ENCODE data around the gene NEB. TPM values are rescaled to one million over a fixed set of nuclear protein-coding genes. Genes with fewer than 3 reads are reported as not detected.

The NEB gene
- total and polyA plus RNA-seq, 3 donors from 2014 or later, result 5.5 to 18.6 (median 5.7) TPM

DNA sequence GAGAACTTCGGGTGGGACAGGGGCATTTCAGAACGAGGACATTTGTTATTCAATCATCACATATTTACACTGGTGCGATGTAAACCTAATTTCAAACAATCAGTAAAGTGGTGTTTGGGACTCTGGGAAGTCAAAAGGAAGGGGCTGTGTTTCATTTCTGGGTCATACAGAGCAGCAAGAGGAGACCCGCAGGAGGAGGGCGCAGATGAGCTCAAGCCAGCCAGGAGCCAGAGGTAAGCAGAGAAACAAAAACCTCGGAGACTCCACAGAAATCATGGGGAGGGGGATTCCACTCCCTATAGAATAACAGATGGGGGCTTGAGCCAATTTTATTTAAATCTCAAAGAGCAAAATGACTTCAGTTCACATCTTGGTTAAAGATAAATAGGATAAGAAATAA is 55.4 kb downstream of the NEB start:
- no peaks in the 10 kb centered on the region for H3K36me3 ChIP-seq (ENCODE audit: low read depth, missing control alignments)
- no peaks in the 10 kb centered on the region for H3K27me3 ChIP-seq
- no peaks in the 10 kb centered on the region for H3K9me3 ChIP-seq
- intact Hi-C loops (cut with DNase I; ENCODE audit: low total_unique reads), result no loop called here
- TF ChIP-seq, protein P1, sequence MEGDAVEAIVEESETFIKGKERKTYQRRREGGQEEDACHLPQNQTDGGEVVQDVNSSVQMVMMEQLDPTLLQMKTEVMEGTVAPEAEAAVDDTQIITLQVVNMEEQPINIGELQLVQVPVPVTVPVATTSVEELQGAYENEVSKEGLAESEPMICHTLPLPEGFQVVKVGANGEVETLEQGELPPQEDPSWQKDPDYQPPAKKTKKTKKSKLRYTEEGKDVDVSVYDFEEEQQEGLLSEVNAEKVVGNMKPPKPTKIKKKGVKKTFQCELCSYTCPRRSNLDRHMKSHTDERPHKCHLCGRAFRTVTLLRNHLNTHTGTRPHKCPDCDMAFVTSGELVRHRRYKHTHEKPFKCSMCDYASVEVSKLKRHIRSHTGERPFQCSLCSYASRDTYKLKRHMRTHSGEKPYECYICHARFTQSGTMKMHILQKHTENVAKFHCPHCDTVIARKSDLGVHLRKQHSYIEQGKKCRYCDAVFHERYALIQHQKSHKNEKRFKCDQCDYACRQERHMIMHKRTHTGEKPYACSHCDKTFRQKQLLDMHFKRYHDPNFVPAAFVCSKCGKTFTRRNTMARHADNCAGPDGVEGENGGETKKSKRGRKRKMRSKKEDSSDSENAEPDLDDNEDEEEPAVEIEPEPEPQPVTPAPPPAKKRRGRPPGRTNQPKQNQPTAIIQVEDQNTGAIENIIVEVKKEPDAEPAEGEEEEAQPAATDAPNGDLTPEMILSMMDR (IDR thresholded peaks at IDR 0.05), result no peak
- TF ChIP-seq POLR2A (IDR thresholded peaks at IDR 0.05), result no peak
- no peak overlapping the region for H3K27ac ChIP-seq
- 76 to 82% methylated on average over 6 of the region's 6 CpGs for WGBS, 2 donors
- no peak for DNase-seq
- H3K4me3 ChIP-seq, result no peak overlapping the region
- H3K4me1 ChIP-seq, result no peaks in the 10 kb centered on the region

DNA sequence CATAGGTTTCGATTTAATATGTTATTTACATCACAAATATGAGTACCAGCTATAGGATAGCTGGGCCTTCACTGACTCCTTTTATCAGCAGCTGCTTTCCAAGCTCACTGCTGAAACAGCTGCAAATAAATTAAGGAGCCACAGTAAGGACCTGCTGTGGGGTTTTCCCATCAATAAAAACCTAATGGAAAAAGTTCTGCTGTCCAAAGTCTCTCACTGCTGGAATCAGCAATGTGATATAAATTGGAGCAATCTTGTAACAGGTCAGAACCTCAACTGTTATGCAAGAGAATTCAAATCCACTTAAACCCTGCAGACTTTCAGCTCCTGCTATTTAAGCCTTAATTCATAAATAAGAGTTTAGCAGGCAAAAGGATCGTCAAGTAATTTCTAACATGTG is 61.3 kb downstream of the NEB start:
- Histone ChIP-seq H3K4me1 (no peaks in the 10 kb centered on the region), H3K9me3 (no peaks in the 10 kb centered on the region), H3K27ac (no peak overlapping the region), H3K27me3 (no peaks in the 10 kb centered on the region), H3K4me3 (no peak overlapping the region), H3K36me3 (ENCODE audit: low read depth, missing control alignments) (no peaks in the 10 kb centered on the region)
- intact Hi-C loops (cut with DNase I; ENCODE audit: low total_unique reads), result no loop called here
- no peak for TF ChIP-seq POLR2A (IDR thresholded peaks at IDR 0.05)
- TF ChIP-seq, protein P1 (IDR thresholded peaks at IDR 0.05), result no peak
- DNase-seq, result no peak
- WGBS, 2 donors, result 74 to 82% methylated on average over 2 of the region's 2 CpGs

DNA sequence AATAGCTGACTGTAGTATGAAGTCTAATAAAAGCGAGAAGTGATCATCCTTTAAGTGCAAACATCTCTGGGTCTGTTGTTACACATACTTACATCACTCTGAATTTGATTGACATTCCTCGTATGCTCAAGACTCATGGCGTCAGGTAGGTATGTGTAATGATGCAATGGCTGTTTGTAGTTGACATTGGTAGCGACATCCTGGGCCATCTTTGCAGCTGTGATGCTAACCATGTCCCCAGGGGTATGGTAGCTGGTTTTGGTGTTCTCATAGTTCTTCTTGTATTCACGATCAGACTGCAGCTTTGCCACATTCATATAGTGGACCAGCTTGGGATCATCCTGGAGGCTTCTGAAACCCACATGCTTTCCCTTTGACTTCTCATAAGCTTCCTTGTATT is 62.0 kb downstream of the NEB start:
- Histone ChIP-seq H3K4me1 (no peaks in the 10 kb centered on the region), H3K4me3 (no peak overlapping the region), H3K36me3 (ENCODE audit: low read depth, missing control alignments) (no peaks in the 10 kb centered on the region), H3K9me3 (no peaks in the 10 kb centered on the region), H3K27ac (no peak overlapping the region), H3K27me3 (no peaks in the 10 kb centered on the region)
- WGBS, 2 donors, result 91 to 97% methylated on average over 5 of the region's 5 CpGs
- no peak for TF ChIP-seq POLR2A (IDR thresholded peaks at IDR 0.05)
- TF ChIP-seq, protein P1 (IDR thresholded peaks at IDR 0.05), result no peak
- intact Hi-C loops (cut with DNase I; ENCODE audit: low total_unique reads), result no loop called here
- DNase-seq, result no peak

DNA sequence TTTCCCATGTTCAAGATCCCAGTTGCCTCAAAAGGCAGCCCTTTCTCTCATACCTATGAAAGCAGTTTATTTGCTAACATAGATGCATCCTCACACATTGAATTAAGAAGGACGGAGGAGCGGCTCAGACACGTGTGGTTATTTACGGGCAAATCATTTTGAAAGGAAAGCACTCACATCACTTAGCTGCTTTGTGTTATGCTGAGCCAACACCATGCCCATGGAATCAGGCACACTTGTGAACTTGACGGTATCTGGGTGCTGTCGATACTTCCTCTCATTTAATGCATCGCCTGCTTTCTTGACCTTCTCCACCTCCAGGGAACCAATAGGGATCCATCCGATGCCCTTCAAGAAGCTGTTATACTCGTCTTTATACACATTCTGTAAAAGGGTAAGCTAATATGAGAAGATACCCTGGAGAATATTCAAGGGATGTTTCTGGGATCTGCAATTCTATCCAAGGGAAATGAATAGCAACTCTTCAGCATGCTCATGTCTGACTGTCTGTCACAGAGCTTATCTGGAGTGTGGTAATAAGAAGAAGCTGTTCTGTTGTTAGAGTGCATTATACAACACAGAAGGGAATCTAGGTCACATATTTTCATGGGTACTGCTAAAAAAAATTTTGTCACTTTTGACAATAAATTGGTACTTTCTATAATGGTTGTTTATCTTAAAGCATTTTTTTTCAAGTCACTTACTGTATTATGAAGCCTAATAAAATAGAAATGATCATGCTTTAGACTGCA is 63.3 kb downstream of the NEB start:
- no peak overlapping the region for H3K4me3 ChIP-seq
- WGBS, 2 donors, result 93% methylated on average over 9 of the region's 9 CpGs
- intact Hi-C loops (cut with DNase I; ENCODE audit: low total_unique reads), result no loop called here

More for the DNA sequence above, 63.3 kb downstream of the NEB start:
- Histone ChIP-seq H3K27me3 (no peaks in the 10 kb centered on the region), H3K9me3 (no peaks in the 10 kb centered on the region), H3K36me3 (ENCODE audit: low read depth, missing control alignments) (no peaks in the 10 kb centered on the region), H3K4me1 (no peaks in the 10 kb centered on the region), H3K27ac (no peak overlapping the region)
- TF ChIP-seq, protein P1 (IDR thresholded peaks at IDR 0.05), result no peak
- TF ChIP-seq POLR2A (IDR thresholded peaks at IDR 0.05), result no peak
- no peak for DNase-seq
